HEK293 (cell line): Measurements from ENCODE around the gene TSPAN9.
"Not testable (repeated sequence)": the region's sequence is repeated elsewhere in the genome, so short reads cannot be mapped to it uniquely, and the experiment has no call there.

Source experiments
- CTCF ChIA-PET: fragments of 350-600 bp; formaldehyde crosslinking; extraction: SDS; loops from one replicate; lab custom pipeline; 2021; ENCODE audit warnings: antibody characterized with exemption; lab: Yijun Ruan, JAX
- POLR2A ChIA-PET: fragments of 300-600 bp; formaldehyde crosslinking; extraction: SDS; loops from one replicate; lab custom pipeline; 2020; ENCODE audit warnings: antibody characterized with exemption, inconsistent platforms; lab: Yijun Ruan, JAX
- H3K27ac ChIP-seq: fragments of 200-500 bp; sonication (Bioruptor generic); 2 replicates; pipeline ENCODE4 v1.5.1; 2014; ENCODE audit warnings: low read depth, low read length, control low read depth, inconsistent platforms; ENCODE audit errors: extremely low read depth
- H3K36me3 ChIP-seq, 2 experiments: fragments of 200-500 bp in 1 of 2; sonication (Bioruptor generic) in 1 of 2; 1 replicate in 1 of 2; 2 replicates in 1 of 2; pipeline ENCODE4 v1.5.1; 2014 to 2017; ENCODE audit warnings: inconsistent platforms in 2 of 2, low read length in 2 of 2; ENCODE audit not compliant: control insufficient read depth in 2 of 2, insufficient read depth in 1 of 2
- H3K4me1 ChIP-seq: fragments of 200-500 bp; sonication (Bioruptor generic); 2 replicates; pipeline ENCODE4 v1.5.1; 2014; ENCODE audit warnings: mild to moderate bottlenecking, low read length, inconsistent platforms; ENCODE audit not compliant: control insufficient read depth, insufficient read depth
- H3K4me3 ChIP-seq: 2 replicates; pipeline ENCODE4 v1.5.1; 2011; ENCODE audit warnings: low read depth, mild to moderate bottlenecking, control low read depth, low read length, moderate library complexity
- H3K9me3 ChIP-seq: fragments of 200-500 bp; sonication (Bioruptor generic); 2 replicates; pipeline ENCODE4 v1.5.1; 2014; ENCODE audit warnings: low read depth, low read length, inconsistent platforms; ENCODE audit not compliant: control insufficient read depth, insufficient read depth
- BCL11A ChIP-seq: fragments of 450-650 bp; formaldehyde crosslinking; IDR thresholded peaks from 2 replicates; pipeline ENCODE4 v1.5.1; 2016; ENCODE audit warnings: low read depth, missing biosample characterization, missing genetic modification characterization
- BCL11B ChIP-seq: fragments of 450-650 bp; formaldehyde crosslinking; IDR thresholded peaks from 2 replicates; pipeline ENCODE4 v1.5.1; 2016; ENCODE audit warnings: low read depth, missing biosample characterization, missing genetic modification characterization
- GLIS1 ChIP-seq: fragments of 450-650 bp; formaldehyde crosslinking; IDR thresholded peaks from 2 replicates; pipeline ENCODE4 v1.5.1; 2016; ENCODE audit warnings: missing biosample characterization, missing genetic modification characterization
- SP2 ChIP-seq: fragments of 450-650 bp; formaldehyde crosslinking; IDR thresholded peaks from 2 replicates; pipeline ENCODE4 v1.5.1; 2016; ENCODE audit warnings: missing biosample characterization, missing genetic modification characterization
- ZBTB8A ChIP-seq: fragments of 450-650 bp; formaldehyde crosslinking; IDR thresholded peaks from 2 replicates; pipeline ENCODE4 v1.5.1; 2016; ENCODE audit warnings: missing biosample characterization, missing genetic modification characterization
- ZFP69B ChIP-seq: fragments of 450-650 bp; formaldehyde crosslinking; IDR thresholded peaks from 2 replicates; pipeline ENCODE4 v1.5.1; 2016; ENCODE audit warnings: missing biosample characterization, missing genetic modification characterization
- ZNF10 ChIP-seq: fragments of 450-650 bp; formaldehyde crosslinking; IDR thresholded peaks from 2 replicates; pipeline ENCODE4 v1.5.1; 2017; ENCODE audit warnings: missing biosample characterization, missing genetic modification characterization
- ZNF555 ChIP-seq: fragments of 450-650 bp; formaldehyde crosslinking; conservative IDR thresholded peaks from 2 replicates; pipeline ENCODE4 v1.5.1; 2017; ENCODE audit warnings: missing biosample characterization, mild to moderate bottlenecking, missing genetic modification characterization, inconsistent platforms
- ZNF558 ChIP-seq: fragments of 450-650 bp; formaldehyde crosslinking; IDR thresholded peaks from 2 replicates; pipeline ENCODE4 v1.5.1; 2016; ENCODE audit warnings: missing biosample characterization, missing genetic modification characterization
- ZNF571 ChIP-seq: fragments of 450-650 bp; formaldehyde crosslinking; IDR thresholded peaks from 2 replicates; pipeline ENCODE4 v1.5.0; 2017; ENCODE audit warnings: missing biosample characterization, missing genetic modification characterization
- ZNF600 ChIP-seq: fragments of 450-650 bp; formaldehyde crosslinking; IDR thresholded peaks from 2 replicates; pipeline ENCODE4 v1.5.1; 2016; ENCODE audit warnings: missing biosample characterization, missing genetic modification characterization
- ZNF624 ChIP-seq: fragments of 450-650 bp; formaldehyde crosslinking; IDR thresholded peaks from 2 replicates; pipeline ENCODE4 v1.5.1; 2017; ENCODE audit warnings: missing biosample characterization, missing genetic modification characterization
- TF ChIP-seq, protein P1 (sequence below): sonication (generic); formaldehyde crosslinking; IDR thresholded peaks from 2 replicates; pipeline ENCODE4 v1.8.1; 2022; ENCODE audit warnings: mild to moderate bottlenecking, moderate library complexity, missing genetic modification reagents
- TF ChIP-seq, protein P2 (sequence below): fragments of 450-650 bp; formaldehyde crosslinking; IDR thresholded peaks from 2 replicates; pipeline ENCODE4; 2016; ENCODE audit warnings: missing biosample characterization, missing genetic modification characterization
- TF ChIP-seq, protein P3 (sequence below): fragments of 450-650 bp; formaldehyde crosslinking; IDR thresholded peaks from 2 replicates; pipeline ENCODE4 v1.5.1; 2016; ENCODE audit warnings: missing biosample characterization, missing genetic modification characterization
- TF ChIP-seq, protein P4 (sequence below): fragments of 450-650 bp; formaldehyde crosslinking; IDR thresholded peaks from 2 replicates; pipeline ENCODE4 v1.5.1; 2016; ENCODE audit warnings: missing biosample characterization, missing genetic modification characterization
- TF ChIP-seq, protein P5 (sequence below): fragments of 450-650 bp; formaldehyde crosslinking; IDR thresholded peaks from 2 replicates; pipeline ENCODE4 v1.5.1; 2016; ENCODE audit warnings: missing biosample characterization, missing genetic modification characterization, low read depth
- TF ChIP-seq, protein P6 (sequence below): fragments of 450-650 bp; formaldehyde crosslinking; IDR thresholded peaks from 2 replicates; pipeline ENCODE4 v1.5.1; 2016; ENCODE audit warnings: missing biosample characterization, missing genetic modification characterization

Gene TSPAN9

DNA sequence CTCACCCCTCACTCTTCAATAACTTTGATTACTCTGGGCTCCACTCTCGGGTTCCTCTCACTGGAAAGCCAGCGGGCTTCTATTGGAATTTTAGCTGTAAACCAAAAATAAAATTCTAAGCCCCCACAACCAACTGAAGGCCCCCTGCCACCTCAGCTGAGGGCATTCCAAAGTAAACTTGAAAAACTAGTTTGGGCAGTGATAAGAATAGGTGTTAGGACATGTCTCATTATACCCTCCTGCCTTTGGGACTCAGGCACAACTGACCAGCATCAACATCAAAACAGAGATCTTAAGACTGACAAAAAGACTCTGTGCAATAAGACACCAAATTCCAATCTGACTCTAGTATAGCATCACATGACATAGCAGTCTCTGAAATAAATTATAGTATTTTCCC, 11.9 kb upstream of the TSPAN9 start:
- ChIA-PET POLR2A (no interaction called here), CTCF (interaction anchor here (1.6 kb wide), 1 partner anchor 8 kb away, joined by 6 read pairs; no protein-coding TSS in a partner anchor)
- H3K9me3 ChIP-seq = no peaks in the 10 kb centered on the region; the same call in 1 of the 2 replicates
- no peak overlapping the region for H3K27ac ChIP-seq
- H3K36me3 ChIP-seq = no peaks in the 10 kb centered on the region
- TF ChIP-seq ZNF555 (tag by site-specific recombination) (no peak), ZBTB8A (tag by site-specific recombination) (no peak), BCL11B (tag by site-specific recombination) (no peak), ZNF558 (tag by site-specific recombination) (no peak), ZNF10 (no peak), ZNF571 (no peak), ZNF624 (tag by site-specific recombination) (no peak), ZFP69B (no peak), SP2 (tag by site-specific recombination) (no peak), BCL11A (no peak)
- TF ChIP-seq, protein P1, sequence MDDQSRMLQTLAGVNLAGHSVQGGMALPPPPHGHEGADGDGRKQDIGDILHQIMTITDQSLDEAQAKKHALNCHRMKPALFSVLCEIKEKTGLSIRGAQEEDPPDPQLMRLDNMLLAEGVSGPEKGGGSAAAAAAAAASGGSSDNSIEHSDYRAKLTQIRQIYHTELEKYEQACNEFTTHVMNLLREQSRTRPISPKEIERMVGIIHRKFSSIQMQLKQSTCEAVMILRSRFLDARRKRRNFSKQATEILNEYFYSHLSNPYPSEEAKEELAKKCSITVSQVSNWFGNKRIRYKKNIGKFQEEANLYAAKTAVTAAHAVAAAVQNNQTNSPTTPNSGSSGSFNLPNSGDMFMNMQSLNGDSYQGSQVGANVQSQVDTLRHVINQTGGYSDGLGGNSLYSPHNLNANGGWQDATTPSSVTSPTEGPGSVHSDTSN = no peak
- TF ChIP-seq, protein P2, sequence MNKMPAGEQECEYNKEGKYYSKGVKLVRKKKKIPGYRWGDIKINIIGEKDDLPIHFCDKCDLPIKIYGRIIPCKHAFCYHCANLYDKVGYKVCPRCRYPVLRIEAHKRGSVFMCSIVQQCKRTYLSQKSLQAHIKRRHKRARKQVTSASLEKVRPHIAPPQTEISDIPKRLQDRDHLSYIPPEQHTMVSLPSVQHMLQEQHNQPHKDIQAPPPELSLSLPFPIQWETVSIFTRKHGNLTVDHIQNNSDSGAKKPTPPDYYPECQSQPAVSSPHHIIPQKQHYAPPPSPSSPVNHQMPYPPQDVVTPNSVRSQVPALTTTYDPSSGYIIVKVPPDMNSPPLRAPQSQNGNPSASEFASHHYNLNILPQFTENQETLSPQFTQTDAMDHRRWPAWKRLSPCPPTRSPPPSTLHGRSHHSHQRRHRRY (tag by site-specific recombination) = no peak
- TF ChIP-seq, protein P3, sequence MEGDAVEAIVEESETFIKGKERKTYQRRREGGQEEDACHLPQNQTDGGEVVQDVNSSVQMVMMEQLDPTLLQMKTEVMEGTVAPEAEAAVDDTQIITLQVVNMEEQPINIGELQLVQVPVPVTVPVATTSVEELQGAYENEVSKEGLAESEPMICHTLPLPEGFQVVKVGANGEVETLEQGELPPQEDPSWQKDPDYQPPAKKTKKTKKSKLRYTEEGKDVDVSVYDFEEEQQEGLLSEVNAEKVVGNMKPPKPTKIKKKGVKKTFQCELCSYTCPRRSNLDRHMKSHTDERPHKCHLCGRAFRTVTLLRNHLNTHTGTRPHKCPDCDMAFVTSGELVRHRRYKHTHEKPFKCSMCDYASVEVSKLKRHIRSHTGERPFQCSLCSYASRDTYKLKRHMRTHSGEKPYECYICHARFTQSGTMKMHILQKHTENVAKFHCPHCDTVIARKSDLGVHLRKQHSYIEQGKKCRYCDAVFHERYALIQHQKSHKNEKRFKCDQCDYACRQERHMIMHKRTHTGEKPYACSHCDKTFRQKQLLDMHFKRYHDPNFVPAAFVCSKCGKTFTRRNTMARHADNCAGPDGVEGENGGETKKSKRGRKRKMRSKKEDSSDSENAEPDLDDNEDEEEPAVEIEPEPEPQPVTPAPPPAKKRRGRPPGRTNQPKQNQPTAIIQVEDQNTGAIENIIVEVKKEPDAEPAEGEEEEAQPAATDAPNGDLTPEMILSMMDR (tag by site-specific recombination) = no peak
- TF ChIP-seq, protein P4, sequence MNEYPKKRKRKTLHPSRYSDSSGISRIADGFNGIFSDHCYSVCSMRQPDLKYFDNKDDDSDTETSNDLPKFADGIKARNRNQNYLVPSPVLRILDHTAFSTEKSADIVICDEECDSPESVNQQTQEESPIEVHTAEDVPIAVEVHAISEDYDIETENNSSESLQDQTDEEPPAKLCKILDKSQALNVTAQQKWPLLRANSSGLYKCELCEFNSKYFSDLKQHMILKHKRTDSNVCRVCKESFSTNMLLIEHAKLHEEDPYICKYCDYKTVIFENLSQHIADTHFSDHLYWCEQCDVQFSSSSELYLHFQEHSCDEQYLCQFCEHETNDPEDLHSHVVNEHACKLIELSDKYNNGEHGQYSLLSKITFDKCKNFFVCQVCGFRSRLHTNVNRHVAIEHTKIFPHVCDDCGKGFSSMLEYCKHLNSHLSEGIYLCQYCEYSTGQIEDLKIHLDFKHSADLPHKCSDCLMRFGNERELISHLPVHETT (tag by site-specific recombination) = no peak
- TF ChIP-seq, protein P5, sequence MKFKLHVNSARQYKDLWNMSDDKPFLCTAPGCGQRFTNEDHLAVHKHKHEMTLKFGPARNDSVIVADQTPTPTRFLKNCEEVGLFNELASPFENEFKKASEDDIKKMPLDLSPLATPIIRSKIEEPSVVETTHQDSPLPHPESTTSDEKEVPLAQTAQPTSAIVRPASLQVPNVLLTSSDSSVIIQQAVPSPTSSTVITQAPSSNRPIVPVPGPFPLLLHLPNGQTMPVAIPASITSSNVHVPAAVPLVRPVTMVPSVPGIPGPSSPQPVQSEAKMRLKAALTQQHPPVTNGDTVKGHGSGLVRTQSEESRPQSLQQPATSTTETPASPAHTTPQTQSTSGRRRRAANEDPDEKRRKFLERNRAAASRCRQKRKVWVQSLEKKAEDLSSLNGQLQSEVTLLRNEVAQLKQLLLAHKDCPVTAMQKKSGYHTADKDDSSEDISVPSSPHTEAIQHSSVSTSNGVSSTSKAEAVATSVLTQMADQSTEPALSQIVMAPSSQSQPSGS (tag by site-specific recombination) = no peak
- TF ChIP-seq, protein P6, sequence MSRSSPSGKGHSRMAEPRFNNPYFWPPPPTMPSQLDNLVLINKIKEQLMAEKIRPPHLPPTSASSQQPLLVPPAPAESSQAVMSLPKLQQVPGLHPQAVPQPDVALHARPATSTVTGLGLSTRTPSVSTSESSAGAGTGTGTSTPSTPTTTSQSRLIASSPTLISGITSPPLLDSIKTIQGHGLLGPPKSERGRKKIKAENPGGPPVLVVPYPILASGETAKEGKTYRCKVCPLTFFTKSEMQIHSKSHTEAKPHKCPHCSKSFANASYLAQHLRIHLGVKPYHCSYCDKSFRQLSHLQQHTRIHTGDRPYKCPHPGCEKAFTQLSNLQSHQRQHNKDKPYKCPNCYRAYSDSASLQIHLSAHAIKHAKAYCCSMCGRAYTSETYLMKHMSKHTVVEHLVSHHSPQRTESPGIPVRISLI (tag by site-specific recombination) = no peak
- H3K4me3 ChIP-seq = no peak overlapping the region
- H3K4me1 ChIP-seq = no peaks in the 10 kb centered on the region

DNA sequence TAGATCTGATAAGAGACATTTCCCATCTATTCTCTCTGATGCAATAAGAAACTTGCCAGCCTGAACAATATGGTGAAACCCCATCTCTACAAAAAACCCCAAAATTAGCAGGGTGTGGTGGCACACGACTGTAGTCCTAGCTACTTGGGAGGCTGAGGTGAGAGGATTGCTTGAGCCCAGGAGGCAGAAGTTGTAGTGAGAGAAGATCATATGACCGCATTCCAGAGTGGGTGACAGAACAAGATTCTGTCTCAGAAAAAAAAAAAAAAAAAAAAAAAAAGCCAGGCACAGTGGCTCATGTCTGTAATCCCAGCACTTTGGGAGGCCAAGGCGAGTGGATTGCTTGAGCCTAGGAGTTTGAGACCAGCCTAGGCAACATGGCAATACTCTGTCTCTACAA, 11.3 kb upstream of the TSPAN9 start:
- POLR2A ChIA-PET, H3K4me3 ChIP-seq, H3K4me1 ChIP-seq, H3K27ac ChIP-seq, H3K36me3 ChIP-seq, H3K9me3 ChIP-seq: not testable (repeated sequence)
- TF ChIP-seq GLIS1 (tag by site-specific recombination) (peak; percentile 40), ZNF600 (tag by site-specific recombination) (0 out of 2 replicates have a peak, but pooled peaks have one; percentile 19)
- CTCF ChIA-PET = interaction anchor here (0.9 to 1.6 kb wide), 3 partner anchors 8 to 208 kb away, joined by 3 to 6 read pairs (median 4); no protein-coding TSS in a partner anchor
